Activated CD4-positive, alpha-beta T cell treated with anti-CD3 and anti-CD28 coated beads, Interleukin-2, amount 10 ng/mL, durations not matched to agents 7 days and 5 days (primary cell): Measurements from ENCODE around the gene AMOTL1. TPM values are rescaled to one million over a fixed set of nuclear protein-coding genes. Genes with fewer than 3 reads are reported as not detected.
"Not testable (repeated sequence)": the region's sequence is repeated elsewhere in the genome, so short reads cannot be mapped to it uniquely, and the experiment has no call there.

Experiments used
- CTCF ChIA-PET: fragments of 350-600 bp; sonication (Branson Sonifier 250); formaldehyde crosslinking; loops from one replicate; lab custom pipeline; 2021; ENCODE audit warnings: antibody characterized with exemption; lab: Charles Lee
- POLR2A ChIA-PET: fragments of 350-600 bp; sonication (Branson Sonifier 250); formaldehyde crosslinking; loops from one replicate; lab custom pipeline; 2021; ENCODE audit warnings: antibody characterized with exemption; lab: Charles Lee
- DNase-seq: peaks from one replicate; pipeline ENCODE4 v3.0.0-alpha.2; 2020
- H3K27ac Mint-ChIP-seq: one replicate; pipeline ENCODE4 v1.8.0; 2021; ENCODE audit warnings: mild to moderate bottlenecking, moderate library complexity, mixed read lengths
- H3K27me3 Mint-ChIP-seq: one replicate; pipeline ENCODE4 v1.8.0; 2021; ENCODE audit warnings: mixed read lengths
- H3K36me3 Mint-ChIP-seq: one replicate; pipeline ENCODE4 v1.8.0; 2021; ENCODE audit warnings: low read depth, mixed read lengths
- H3K4me1 Mint-ChIP-seq: one replicate; pipeline ENCODE4 v1.8.0; 2021; ENCODE audit warnings: mixed read lengths
- H3K4me3 Mint-ChIP-seq: one replicate; pipeline ENCODE4 v1.8.0; 2021; ENCODE audit warnings: mild to moderate bottlenecking, moderate library complexity, mixed read lengths
- H3K9me3 Mint-ChIP-seq: one replicate; pipeline ENCODE4 v1.8.0; 2021; ENCODE audit warnings: mixed read lengths
- total RNA-seq, 2 experiments: library from RNA; stranded (reverse); gene quantifications; one replicate each; pipeline ENCODE4 v1.2.3, GENCODE V29; 2021

Gene AMOTL1
- total RNA-seq, 2 experiments from 2014 or later: 3.1 to 4.0 TPM

GRCh38 chr11:94851864-94852636 is 83.9 kb downstream of the AMOTL1 start:
- Mint-ChIP-seq H3K4me3 (no peak overlapping the region), H3K9me3 (no peaks in the 10 kb centered on the region), H3K27me3 (no peaks in the 10 kb centered on the region), H3K27ac (no peak overlapping the region), H3K4me1 (no peaks in the 10 kb centered on the region), H3K36me3 (no peaks in the 10 kb centered on the region)
- ChIA-PET CTCF (no interaction called here), POLR2A (no interaction called here)
- DNase-seq: no peak

- DNase-seq, H3K36me3 Mint-ChIP-seq, H3K27me3 Mint-ChIP-seq, H3K9me3 Mint-ChIP-seq, CTCF ChIA-PET, H3K4me1 Mint-ChIP-seq, H3K4me3 Mint-ChIP-seq, H3K27ac Mint-ChIP-seq, POLR2A ChIA-PET: not testable (repeated sequence)
These were observed 85.1 kb downstream of the AMOTL1 start for GRCh38 chr11:94853288-94853687.

- no peaks in the 10 kb centered on the region for H3K27me3 Mint-ChIP-seq
- no peak overlapping the region for H3K27ac Mint-ChIP-seq
- H3K36me3 Mint-ChIP-seq: no peaks in the 10 kb centered on the region
- CTCF ChIA-PET: no interaction called here
- DNase-seq: no peak
- POLR2A ChIA-PET: no interaction called here
- H3K4me3 Mint-ChIP-seq: no peak overlapping the region
- H3K4me1 Mint-ChIP-seq: no peaks in the 10 kb centered on the region
- no peaks in the 10 kb centered on the region for H3K9me3 Mint-ChIP-seq
These were observed 85.7 kb downstream of the AMOTL1 start for GRCh38 chr11:94853836-94854235.

GRCh38 chr11:94854770-94855633 is 86.8 kb downstream of the AMOTL1 start:
- no peaks in the 10 kb centered on the region for H3K9me3 Mint-ChIP-seq
- ChIA-PET CTCF (no interaction called here), POLR2A (no interaction called here)
- H3K27me3 Mint-ChIP-seq: no peaks in the 10 kb centered on the region
- H3K27ac Mint-ChIP-seq: no peak overlapping the region
- no peaks in the 10 kb centered on the region for H3K4me1 Mint-ChIP-seq
- no peaks in the 10 kb centered on the region for H3K36me3 Mint-ChIP-seq
- no peak overlapping the region for H3K4me3 Mint-ChIP-seq
- no peak for DNase-seq

GRCh38 chr11:94855666-94856065 is 87.5 kb downstream of the AMOTL1 start:
- POLR2A ChIA-PET: no interaction called here
- H3K27me3 Mint-ChIP-seq: no peaks in the 10 kb centered on the region
- CTCF ChIA-PET: no interaction called here
- H3K36me3 Mint-ChIP-seq: no peaks in the 10 kb centered on the region
- no peaks in the 10 kb centered on the region for H3K9me3 Mint-ChIP-seq
- H3K27ac Mint-ChIP-seq: no peak overlapping the region
- no peak for DNase-seq
- no peak overlapping the region for H3K4me3 Mint-ChIP-seq
- H3K4me1 Mint-ChIP-seq: no peaks in the 10 kb centered on the region

GRCh38 chr11:94856443-94856842 is 88.3 kb downstream of the AMOTL1 start:
- Mint-ChIP-seq H3K27me3 (no peaks in the 10 kb centered on the region), H3K4me3 (no peak overlapping the region), H3K4me1 (no peaks in the 10 kb centered on the region), H3K36me3 (no peaks in the 10 kb centered on the region), H3K27ac (no peak overlapping the region), H3K9me3 (no peaks in the 10 kb centered on the region)
- ChIA-PET POLR2A (no interaction called here), CTCF (interaction anchor here (1.0 kb wide), 1 partner anchor 20 kb away, joined by 3 read pairs; no protein-coding TSS in a partner anchor)
- DNase-seq: no peak

GRCh38 chr11:94857337-94857736 is 89.2 kb downstream of the AMOTL1 start:
- Mint-ChIP-seq H3K27me3 (no peaks in the 10 kb centered on the region), H3K36me3 (no peaks in the 10 kb centered on the region), H3K4me3 (no peak overlapping the region), H3K4me1 (no peaks in the 10 kb centered on the region), H3K9me3 (no peaks in the 10 kb centered on the region), H3K27ac (no peak overlapping the region)
- ChIA-PET CTCF (interaction anchor here (1.0 kb wide), 1 partner anchor 19 kb away, joined by 3 read pairs; no protein-coding TSS in a partner anchor), POLR2A (no interaction called here)
- no peak for DNase-seq

GRCh38 chr11:94858012-94858705 is 90.0 kb downstream of the AMOTL1 start:
- H3K4me1 Mint-ChIP-seq: peaks cover 2% of the 10 kb centered on the region
- CTCF ChIA-PET: interaction anchor here (1.0 kb wide), 1 partner anchor 10 kb away, joined by 3 read pairs; no protein-coding TSS in a partner anchor
- H3K4me3 Mint-ChIP-seq: no peak overlapping the region
- H3K27ac Mint-ChIP-seq: no peak overlapping the region
- no peaks in the 10 kb centered on the region for H3K9me3 Mint-ChIP-seq
- POLR2A ChIA-PET: no interaction called here
- no peaks in the 10 kb centered on the region for H3K36me3 Mint-ChIP-seq
- no peaks in the 10 kb centered on the region for H3K27me3 Mint-ChIP-seq
- DNase-seq: no peak

GRCh38 chr11:94860333-94860732 is 92.2 kb downstream of the AMOTL1 start:
- H3K36me3 Mint-ChIP-seq: no peaks in the 10 kb centered on the region
- no peak overlapping the region for H3K4me3 Mint-ChIP-seq
- ChIA-PET CTCF (no interaction called here), POLR2A (no interaction called here)
- no peaks in the 10 kb centered on the region for H3K27me3 Mint-ChIP-seq
- no peak overlapping the region for H3K27ac Mint-ChIP-seq
- H3K4me1 Mint-ChIP-seq: peaks cover 2% of the 10 kb centered on the region
- no peak for DNase-seq
- no peaks in the 10 kb centered on the region for H3K9me3 Mint-ChIP-seq

GRCh38 chr11:94861306-94861845 is 93.2 kb downstream of the AMOTL1 start:
- ChIA-PET CTCF (interaction anchor here (0.6 kb wide), 1 partner anchor 20 kb away, joined by 4 read pairs; no protein-coding TSS in a partner anchor), POLR2A (no interaction called here)
- no peaks in the 10 kb centered on the region for H3K36me3 Mint-ChIP-seq
- no peak for DNase-seq
- no peak overlapping the region for H3K4me3 Mint-ChIP-seq
- H3K27ac Mint-ChIP-seq: no peak overlapping the region
- H3K4me1 Mint-ChIP-seq: peaks cover 2% of the 10 kb centered on the region
- H3K9me3 Mint-ChIP-seq: no peaks in the 10 kb centered on the region
- no peaks in the 10 kb centered on the region for H3K27me3 Mint-ChIP-seq

- peaks cover 2% of the 10 kb centered on the region for H3K4me1 Mint-ChIP-seq
- H3K27me3 Mint-ChIP-seq: no peaks in the 10 kb centered on the region
- H3K9me3 Mint-ChIP-seq: no peaks in the 10 kb centered on the region
- POLR2A ChIA-PET: interaction anchor here (0.6 kb wide), 1 partner anchor 210 kb away, joined by 3 read pairs; no protein-coding TSS in a partner anchor
- CTCF ChIA-PET: interaction anchor here (0.6 to 1.3 kb wide), 4 partner anchors 11 to 236 kb away, joined by 3 to 6 read pairs (median 3); no protein-coding TSS in a partner anchor
- H3K27ac Mint-ChIP-seq: no peak overlapping the region
- H3K36me3 Mint-ChIP-seq: no peaks in the 10 kb centered on the region
- no peak for DNase-seq
- H3K4me3 Mint-ChIP-seq: no peak overlapping the region
These were observed 95.0 kb downstream of the AMOTL1 start for GRCh38 chr11:94862926-94863880.
